NCI-H1105 treated with DMSO at 0.1 percent for 48 hours (cell line): ENCODE data around the gene ST3GAL4.
"Not testable (repeated sequence)": the region's sequence is repeated elsewhere in the genome, so short reads cannot be mapped to it uniquely, and the experiment has no call there.

Experiments used
- DNase-seq: peaks from one replicate; lab custom pipeline; 2025; lab: John Stamatoyannopoulos, UW

The ST3GAL4 gene

GRCh38 chr11:126390272-126390867 is 34.9 kb downstream of the ST3GAL4 start:
- no peak for DNase-seq

- no peak for DNase-seq
Observed at GRCh38 chr11:126391286-126391954, 35.9 kb downstream of the ST3GAL4 start.

DNA sequence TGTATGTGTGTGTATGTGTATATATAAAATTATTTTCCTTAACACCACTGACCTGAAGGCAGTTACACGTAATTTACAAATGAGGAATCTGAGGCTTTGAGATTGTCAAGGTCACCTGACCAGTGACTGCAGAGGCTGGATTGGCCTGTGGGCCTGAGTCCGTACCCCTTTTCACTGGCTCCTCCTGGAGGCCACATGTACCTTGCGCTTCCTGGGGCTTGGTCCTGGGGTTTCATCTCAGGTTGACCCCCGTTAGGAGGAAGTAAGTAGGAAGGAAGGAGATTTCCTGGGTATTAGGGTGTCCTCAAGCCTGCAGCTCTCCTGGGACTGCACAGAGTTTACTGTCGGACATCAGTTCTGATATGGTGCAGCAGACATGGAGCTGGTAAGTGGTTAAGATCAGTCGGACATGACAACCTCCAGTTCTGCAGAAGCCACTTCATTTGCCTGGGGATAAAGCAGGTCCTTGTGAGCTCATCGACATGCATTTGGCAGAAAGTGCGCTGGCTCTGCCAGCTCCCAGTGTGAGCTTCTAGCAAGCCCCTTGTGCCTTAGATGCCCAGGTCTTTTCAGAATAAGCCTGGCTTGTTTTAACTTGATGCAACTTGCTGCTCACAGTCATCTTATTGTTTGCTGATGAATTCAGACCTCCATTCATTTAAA is 36.6 kb downstream of the ST3GAL4 start:
- DNase-seq = no peak

- DNase-seq = no peak
Observed at GRCh38 chr11:126392633-126393013, 37.1 kb downstream of the ST3GAL4 start.

- no peak for DNase-seq
Observed at GRCh38 chr11:126393143-126393542, 37.7 kb downstream of the ST3GAL4 start.

GRCh38 chr11:126394036-126394435 is 38.5 kb downstream of the ST3GAL4 start:
- DNase-seq = no peak

DNA sequence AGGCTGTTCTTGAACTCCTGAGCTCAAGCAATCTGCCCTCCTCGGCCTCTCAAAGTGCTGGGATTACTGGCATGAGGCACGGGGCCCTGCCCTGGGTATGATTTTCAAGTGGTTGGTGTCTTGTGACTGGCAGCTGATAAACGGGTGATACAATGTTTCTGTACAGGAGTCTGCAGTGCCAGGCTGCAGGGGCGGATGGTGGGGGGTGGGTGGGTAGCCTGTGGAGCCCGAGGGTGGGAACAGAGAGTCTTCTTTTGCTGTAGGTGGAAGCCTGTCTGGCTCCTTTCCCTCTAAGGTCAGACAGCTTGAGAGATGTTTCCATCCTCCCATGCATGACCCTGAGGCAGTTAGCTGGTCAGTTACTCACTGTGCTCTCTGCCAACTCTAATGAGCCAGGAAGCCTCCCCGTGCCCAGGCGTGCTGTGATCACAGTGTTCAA is 39.2 kb downstream of the ST3GAL4 start:
- DNase-seq = not testable (repeated sequence)

DNA sequence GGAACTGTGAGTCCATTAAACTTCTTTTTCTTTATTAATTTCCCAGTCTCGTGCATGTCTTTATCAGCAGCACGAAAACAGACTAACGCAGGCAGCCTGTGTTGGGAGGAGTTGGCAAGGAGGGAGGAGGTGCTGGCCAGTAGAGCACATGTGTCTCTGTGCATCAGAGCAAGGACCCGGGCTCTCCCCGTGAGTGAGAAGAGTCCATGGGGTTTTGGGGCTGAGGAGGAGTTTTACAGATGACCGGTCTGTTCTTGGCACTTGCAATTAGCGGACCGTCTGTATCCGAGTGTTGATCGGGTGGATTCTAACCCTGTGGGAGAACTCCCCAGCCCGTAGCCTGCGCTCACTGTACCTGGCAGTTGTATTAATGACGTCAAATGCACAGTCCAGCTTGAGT is 40.3 kb downstream of the ST3GAL4 start:
- DNase-seq = not testable (repeated sequence)

- DNase-seq = not testable (repeated sequence)
Observed at GRCh38 chr11:126396266-126396665, 40.8 kb downstream of the ST3GAL4 start.

- DNase-seq = no peak
Observed at GRCh38 chr11:126396965-126397364, 41.5 kb downstream of the ST3GAL4 start.

DNA sequence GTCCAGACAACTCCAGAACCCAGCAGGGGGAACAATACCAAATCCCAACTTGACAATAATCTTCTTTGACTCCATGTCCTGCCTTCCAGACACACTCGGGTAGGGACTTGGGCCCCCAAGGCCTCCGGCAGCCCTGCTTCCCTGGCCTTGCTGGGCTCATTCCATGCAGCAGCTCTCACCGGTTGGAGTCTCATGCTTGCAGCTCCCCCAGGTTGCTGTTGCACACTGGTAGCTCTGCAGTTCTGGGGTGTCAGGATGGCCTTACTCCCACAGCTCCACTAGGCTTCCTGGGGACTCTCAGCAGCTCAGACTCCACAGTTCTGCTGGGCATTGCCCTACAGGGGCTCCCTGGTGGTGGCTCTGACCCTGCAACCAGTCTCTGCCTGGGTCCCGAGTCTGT is 42.8 kb downstream of the ST3GAL4 start:
- no peak for DNase-seq

- DNase-seq = no peak
Observed at GRCh38 chr11:126398721-126399120, 43.2 kb downstream of the ST3GAL4 start.

DNA sequence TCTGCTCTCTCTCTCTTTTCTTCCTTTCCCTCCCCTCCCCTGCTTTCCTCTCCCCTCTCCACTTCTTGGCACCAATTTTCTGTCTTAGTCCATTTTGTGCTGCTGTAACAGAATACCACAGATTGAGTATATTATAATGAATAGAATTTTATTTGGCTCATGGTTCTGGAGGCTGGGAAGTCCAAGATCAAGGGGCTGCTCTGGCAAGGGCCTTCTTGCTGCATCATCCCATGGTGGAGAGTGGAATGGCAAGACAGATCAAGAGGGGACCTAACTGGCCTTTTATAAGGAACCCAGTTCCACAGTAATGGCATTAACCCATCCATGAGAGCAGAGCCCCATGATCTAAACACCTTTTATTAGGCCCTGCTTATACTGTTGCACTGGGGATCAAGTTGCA is 44.5 kb downstream of the ST3GAL4 start:
- DNase-seq = no peak

DNA sequence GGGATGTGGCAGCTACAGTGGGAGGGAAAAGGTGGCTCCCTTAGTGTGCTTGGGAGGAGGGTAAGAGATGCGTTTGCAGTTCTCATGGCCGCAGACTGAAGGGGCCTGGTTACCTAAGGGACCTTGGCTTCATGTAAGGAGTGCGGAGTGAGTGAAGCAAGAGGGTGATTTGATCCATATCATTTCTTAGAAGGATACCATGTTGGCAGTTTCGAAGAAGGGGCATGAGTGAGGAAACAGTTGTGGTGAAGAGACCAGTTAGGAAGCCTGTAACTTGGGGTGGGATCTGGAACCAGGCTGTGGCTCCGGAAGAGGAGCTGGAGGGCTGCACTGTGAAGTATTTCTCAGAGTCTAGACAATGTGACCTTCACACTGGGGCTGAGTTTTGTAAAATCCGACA is 45.0 kb downstream of the ST3GAL4 start:
- DNase-seq = no peak

DNA sequence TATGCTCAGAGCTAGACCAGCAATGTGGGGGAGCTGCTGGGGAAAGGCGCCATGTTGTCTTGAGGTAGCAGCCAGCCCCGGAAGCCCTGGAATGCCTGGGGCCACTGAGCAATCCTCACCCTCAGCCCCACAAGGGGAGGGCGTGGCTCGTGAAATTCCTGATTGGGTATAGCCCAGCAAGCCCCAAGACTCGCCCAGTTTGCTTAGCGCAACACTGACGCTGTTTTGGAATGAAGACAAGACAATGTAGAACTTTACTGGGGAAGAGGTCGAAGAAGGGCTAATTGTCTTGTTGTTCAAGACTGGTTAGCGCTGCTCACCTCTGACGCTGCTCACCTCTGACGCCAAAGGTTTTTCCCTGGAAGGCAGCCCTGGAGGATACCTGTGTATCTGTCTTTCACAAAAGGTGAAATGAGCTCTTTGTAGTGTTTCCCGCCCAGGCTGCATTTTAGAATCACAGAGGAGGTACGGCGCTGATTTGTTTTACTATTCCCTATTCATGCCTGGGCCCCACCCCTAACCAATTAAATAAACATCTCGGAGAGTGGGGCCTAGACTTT is 47.6 kb downstream of the ST3GAL4 start:
- no peak for DNase-seq

- no peak for DNase-seq
Observed at GRCh38 chr11:126403658-126404057, 48.2 kb downstream of the ST3GAL4 start.

DNA sequence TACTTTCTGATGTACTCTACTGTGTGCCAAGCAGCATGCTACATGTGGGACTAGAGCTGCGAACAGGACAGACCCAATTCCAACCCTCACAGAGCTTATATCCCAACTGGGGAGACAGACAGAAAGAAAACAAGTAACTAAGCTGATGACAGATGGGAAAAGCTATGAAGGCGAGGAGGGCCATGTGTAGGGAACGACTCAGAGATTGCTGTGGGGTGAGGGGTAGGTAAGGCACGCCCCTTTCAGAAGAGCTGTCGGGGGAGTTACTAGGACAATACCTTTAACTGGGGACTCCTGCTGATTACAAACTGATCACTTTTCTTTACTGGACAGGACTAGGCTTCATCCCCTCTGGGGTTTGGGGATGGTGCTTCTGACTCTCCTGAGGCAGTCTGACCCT is 48.9 kb downstream of the ST3GAL4 start:
- no peak for DNase-seq

GRCh38 chr11:126405374-126405773 is 49.9 kb downstream of the ST3GAL4 start:
- no peak for DNase-seq

GRCh38 chr11:126405906-126406305 is 50.4 kb downstream of the ST3GAL4 start:
- no peak for DNase-seq

DNA sequence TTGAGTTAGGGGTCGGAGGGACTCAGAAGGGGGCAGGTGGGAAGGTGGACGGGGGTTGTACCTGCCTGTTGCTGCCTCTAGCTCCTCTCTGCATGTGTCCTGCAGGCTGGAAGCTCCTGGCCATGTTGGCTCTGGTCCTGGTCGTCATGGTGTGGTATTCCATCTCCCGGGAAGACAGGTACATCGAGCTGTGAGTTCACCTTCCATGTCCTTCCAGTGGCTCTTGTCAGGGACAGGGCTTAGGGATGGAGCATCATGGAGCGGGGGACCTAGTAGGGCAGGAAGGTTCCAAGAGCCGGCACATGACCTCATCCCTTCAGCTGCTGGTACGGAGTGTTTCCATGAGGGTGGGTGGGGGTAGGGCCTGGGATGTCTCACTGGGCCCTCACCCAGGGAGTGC is 50.9 kb downstream of the ST3GAL4 start:
- DNase-seq = no peak

- DNase-seq = no peak
Observed at GRCh38 chr11:126407101-126407521, 51.6 kb downstream of the ST3GAL4 start.

DNA sequence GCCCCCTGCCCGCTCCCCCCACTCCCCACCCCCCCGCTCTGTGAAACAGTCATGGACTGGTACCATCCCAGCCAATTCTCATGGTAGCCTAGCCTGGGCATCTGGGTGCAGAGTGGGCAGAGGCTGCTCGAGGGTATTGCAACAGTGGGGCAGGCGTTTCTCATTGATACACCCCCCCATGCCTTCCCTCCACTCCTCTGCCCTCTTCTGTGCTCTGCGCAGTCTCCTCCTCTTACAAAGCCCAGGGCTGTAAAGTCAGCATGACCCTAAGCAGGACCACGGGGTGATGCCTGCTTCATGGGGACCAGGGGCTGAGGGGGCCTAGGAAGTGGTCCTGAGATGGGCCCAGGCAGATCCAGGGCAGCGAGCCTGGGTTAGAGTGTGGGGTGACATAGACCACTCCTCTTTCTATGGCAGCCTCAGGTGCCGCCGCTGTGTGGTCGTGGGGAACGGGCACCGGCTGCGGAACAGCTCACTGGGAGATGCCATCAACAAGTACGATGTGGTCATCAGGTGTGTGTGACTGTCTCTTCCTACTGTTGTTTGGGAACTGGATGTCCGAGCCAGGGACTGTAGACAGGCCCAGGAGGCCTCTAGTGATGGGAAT is 52.3 kb downstream of the ST3GAL4 start:
- DNase-seq = no peak

DNA sequence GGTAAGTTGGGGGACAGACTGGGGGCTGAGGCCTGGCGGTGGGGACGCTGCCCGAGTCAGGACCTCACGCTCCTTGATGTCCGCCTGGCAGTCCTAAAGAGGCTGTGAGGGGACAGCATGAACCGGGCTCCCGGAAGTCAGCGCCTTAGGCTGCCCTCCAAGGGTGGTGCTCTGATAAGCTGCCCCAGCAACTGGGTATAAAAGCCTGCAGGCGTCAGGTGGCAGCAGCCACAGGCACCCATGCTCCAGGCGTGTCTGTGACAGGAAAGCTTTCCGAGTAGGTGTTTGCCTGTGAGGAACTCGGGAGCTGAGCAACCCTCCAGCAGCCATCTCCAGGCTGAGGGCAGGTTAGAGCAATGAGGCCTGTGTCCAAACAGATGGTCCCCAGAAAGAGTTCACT is 53.0 kb downstream of the ST3GAL4 start:
- no peak for DNase-seq
